Upper lobe of left lung (tissue), 6 donors: ENCODE results near the gene GPATCH8. TPM values are rescaled to one million over a fixed set of nuclear protein-coding genes. Genes with fewer than 3 reads are reported as not detected.

Experiments
- ATAC-seq, 2 donors: fragments of 200-7000 bp; cut with Tn5 transposase; one replicate each; pipeline ENCODE4 v1.9.1; 2022; ENCODE audit warnings: mild to moderate bottlenecking in 2 of 2, moderate library complexity in 2 of 2; ENCODE audit not compliant: low FRiP score in 2 of 2
- DNase-seq, 2 donors: peaks; one replicate each; pipeline ENCODE4 v3.0.0-alpha.2; 2019 to 2020
- H3K27ac ChIP-seq, 4 donors: fragments of 200-600 bp; sonication (generic); one replicate each; pipeline ENCODE4 v1.5.1; 2016 to 2019
- H3K27me3 ChIP-seq, 4 donors: fragments of 200-600 bp; sonication (generic); one replicate each; pipeline ENCODE4 v1.5.1; 2017 to 2019
- H3K36me3 ChIP-seq, 4 donors: fragments of 200-600 bp; sonication (generic); one replicate each; pipeline ENCODE4 v1.5.1; 2016 to 2019
- H3K4me1 ChIP-seq, 4 donors: fragments of 200-600 bp; sonication (generic); one replicate each; pipeline ENCODE4 v1.5.1; 2018 to 2019
- H3K4me3 ChIP-seq, 4 donors: fragments of 200-600 bp; sonication (generic); one replicate each; pipeline ENCODE4 v1.5.1; 2017 to 2019; ENCODE audit warnings: mild to moderate bottlenecking in 2 of 4, moderate library complexity in 1 of 4
- H3K9me3 ChIP-seq, 4 donors: fragments of 200-600 bp; sonication (generic); one replicate each; pipeline ENCODE4 v1.5.1; 2018 to 2019
- EP300 ChIP-seq, 4 donors: sonication (generic); formaldehyde crosslinking; IDR thresholded peaks; one replicate each; pipeline ENCODE4 v1.5.1; 2017; ENCODE audit warnings: antibody characterized with exemption in 4 of 4, control low read depth in 2 of 4
- POLR2A ChIP-seq, 4 donors: fragments of 450-650 bp; IDR thresholded peaks; one replicate each; pipeline ENCODE4 v1.5.1; 2016 to 2017; ENCODE audit warnings: antibody characterized with exemption in 4 of 4, mild to moderate bottlenecking in 2 of 4
- POLR2AphosphoS5 ChIP-seq, 2 donors: sonication (generic); formaldehyde crosslinking; IDR thresholded peaks; one replicate each; pipeline ENCODE4 v1.5.1; 2017; ENCODE audit warnings: antibody characterized with exemption in 2 of 2
- WGBS, 2 donors: methylation state at CpG; one replicate each; pipeline ENCODE4 v1.1.5; 2017 to 2018; 5-methylcytosine and 5-hydroxymethylcytosine counted together
- total RNA-seq, 6 donors: library from RNA; depleted of rRNA in 4 of 6; stranded (reverse); fragments of >200 nt in 4 of 6; gene quantifications; one replicate each; pipeline versions ENCODE4 v1.1.0 to v1.2.1, GENCODE V29; 2016 to 2021
- TF ChIP-seq, protein P1 (sequence below), 6 experiments: fragments of 450-650 bp in 4 of 6; fragments of 200-600 bp in 2 of 6; sonication (generic) in 2 of 6; IDR thresholded peaks; one replicate each; pipeline ENCODE4 v1.5.1; 2016 to 2019; ENCODE audit warnings: antibody characterized with exemption in 6 of 6
- donor health status: DM: no; HTN: no; CAD: no; lungs with moderate emphysema.
- donor health status: DM: no; HTN: yes; CAD: no; lungs with severe emphysema.

The GPATCH8 gene
- total RNA-seq, 6 donors from 2014 or later = 27.2 to 74.5 (median 44.1) TPM

DNA sequence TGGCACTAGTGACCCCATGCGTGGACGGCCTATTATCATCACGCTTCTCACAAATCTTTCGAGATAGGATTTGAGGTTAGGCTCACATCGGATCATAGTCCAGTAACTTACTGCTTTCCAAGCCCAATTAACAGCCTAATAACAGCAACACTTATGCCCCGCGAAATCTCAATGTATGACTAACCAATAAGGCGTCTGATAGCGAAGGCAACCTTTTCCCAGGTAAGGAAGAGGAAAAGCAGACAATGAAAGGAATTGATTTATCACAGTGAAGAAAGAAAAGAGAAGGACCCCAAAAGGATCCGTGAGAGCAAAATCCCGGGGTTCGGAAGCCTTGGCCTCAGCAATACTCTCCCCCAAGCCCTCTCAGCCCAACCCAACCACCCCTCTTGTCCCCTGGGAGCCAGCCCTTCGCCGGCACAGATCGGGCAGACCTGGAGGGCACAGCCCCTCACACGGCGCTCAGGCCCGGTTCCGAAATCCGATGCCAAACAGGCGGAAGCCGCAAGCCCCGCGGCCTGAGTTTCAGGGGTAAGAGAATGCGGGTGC, 534 bp downstream of the GPATCH8 start:
- WGBS, 2 donors = 1 to 2% methylated on average over 14 to 25 of the region's 25 CpGs
- DNase-seq (peak; percentile 21 to 82), ATAC-seq (peak; percentile 41 to 42)
- peak overlapping the region; percentile 55 to 82 (median 70) for H3K4me3 ChIP-seq
- H3K27me3 ChIP-seq = no peaks in the 10 kb centered on the region
- TF ChIP-seq, protein P1, sequence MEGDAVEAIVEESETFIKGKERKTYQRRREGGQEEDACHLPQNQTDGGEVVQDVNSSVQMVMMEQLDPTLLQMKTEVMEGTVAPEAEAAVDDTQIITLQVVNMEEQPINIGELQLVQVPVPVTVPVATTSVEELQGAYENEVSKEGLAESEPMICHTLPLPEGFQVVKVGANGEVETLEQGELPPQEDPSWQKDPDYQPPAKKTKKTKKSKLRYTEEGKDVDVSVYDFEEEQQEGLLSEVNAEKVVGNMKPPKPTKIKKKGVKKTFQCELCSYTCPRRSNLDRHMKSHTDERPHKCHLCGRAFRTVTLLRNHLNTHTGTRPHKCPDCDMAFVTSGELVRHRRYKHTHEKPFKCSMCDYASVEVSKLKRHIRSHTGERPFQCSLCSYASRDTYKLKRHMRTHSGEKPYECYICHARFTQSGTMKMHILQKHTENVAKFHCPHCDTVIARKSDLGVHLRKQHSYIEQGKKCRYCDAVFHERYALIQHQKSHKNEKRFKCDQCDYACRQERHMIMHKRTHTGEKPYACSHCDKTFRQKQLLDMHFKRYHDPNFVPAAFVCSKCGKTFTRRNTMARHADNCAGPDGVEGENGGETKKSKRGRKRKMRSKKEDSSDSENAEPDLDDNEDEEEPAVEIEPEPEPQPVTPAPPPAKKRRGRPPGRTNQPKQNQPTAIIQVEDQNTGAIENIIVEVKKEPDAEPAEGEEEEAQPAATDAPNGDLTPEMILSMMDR (IDR thresholded peaks at IDR 0.05) = no peak
- no peak for TF ChIP-seq POLR2AphosphoS5 (IDR thresholded peaks at IDR 0.05)
- TF ChIP-seq EP300 (IDR thresholded peaks at IDR 0.05) = no peak
- no peak for TF ChIP-seq POLR2A (IDR thresholded peaks at IDR 0.05)
- peaks cover 26 to 48% (median 36%) of the 10 kb centered on the region in 4 donors for H3K4me1 ChIP-seq
- H3K9me3 ChIP-seq = no peaks in the 10 kb centered on the region
- H3K36me3 ChIP-seq = no peaks in the 10 kb centered on the region
- peak overlapping the region; percentile 87 to 90 (median 89) for H3K27ac ChIP-seq

DNA sequence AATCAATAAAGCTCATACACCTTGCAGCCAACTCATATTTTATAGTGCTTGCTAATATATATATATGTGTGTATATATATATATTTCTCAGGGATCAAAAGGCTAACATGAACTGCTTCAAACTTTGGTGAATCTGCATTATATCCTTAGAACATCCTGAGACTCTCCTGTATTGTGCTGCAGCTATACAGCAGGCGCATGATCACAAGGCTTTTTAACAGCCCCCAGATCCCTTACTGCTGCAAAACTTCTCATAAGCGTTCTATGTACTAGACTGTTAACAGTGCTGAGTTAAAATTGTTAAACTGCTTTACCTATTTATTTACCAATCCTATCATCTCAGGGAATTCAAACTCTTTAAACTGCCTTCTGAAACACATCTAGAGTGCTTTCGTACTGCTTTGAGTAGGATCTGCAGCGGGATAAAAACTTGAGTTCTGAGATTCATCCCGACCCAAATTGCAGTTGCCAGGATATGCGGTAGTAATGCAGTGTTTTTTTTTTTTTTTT, 1.3 kb downstream of the GPATCH8 start:
- ATAC-seq = no peak
- Histone ChIP-seq H3K4me1 (peaks cover 26 to 48% (median 36%) of the 10 kb centered on the region in 4 donors), H3K36me3 (no peaks in the 10 kb centered on the region), H3K27me3 (no peaks in the 10 kb centered on the region), H3K4me3 (peak overlapping the region in 3 of 4 donors; percentile 66 to 82 (median 74)), H3K27ac (peak overlapping the region in 1 of 4 donors; percentile 89), H3K9me3 (no peaks in the 10 kb centered on the region)
- 16 to 17% methylated on average over 6 of the region's 6 CpGs for WGBS, 2 donors
- TF ChIP-seq EP300 (IDR thresholded peaks at IDR 0.05) (no peak), POLR2AphosphoS5 (IDR thresholded peaks at IDR 0.05) (no peak), POLR2A (IDR thresholded peaks at IDR 0.05) (no peak)
- TF ChIP-seq, protein P1 (IDR thresholded peaks at IDR 0.05) = no peak
- no peak for DNase-seq

DNA sequence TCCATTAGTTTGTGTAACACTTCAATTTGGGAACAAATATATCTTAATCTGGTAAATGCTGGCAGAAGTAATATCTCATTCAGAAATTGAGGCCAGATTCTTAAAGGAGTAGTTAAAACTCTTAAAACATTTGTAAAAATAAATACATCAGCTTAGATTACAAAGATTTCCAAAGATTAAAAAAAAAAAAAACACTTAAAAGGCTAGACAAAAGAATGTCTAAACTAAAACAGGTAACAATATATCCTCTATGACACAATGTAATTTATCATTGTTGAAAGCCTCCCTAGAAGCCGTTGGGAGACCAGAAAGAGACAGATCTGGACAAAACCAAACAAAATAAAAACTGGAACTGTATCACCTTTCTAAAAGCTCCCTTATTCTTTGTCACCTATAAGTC, 3.5 kb downstream of the GPATCH8 start:
- TF ChIP-seq, protein P1 (IDR thresholded peaks at IDR 0.05) = no peak
- TF ChIP-seq POLR2A (IDR thresholded peaks at IDR 0.05) (no peak), EP300 (IDR thresholded peaks at IDR 0.05) (no peak), POLR2AphosphoS5 (IDR thresholded peaks at IDR 0.05) (no peak)
- Histone ChIP-seq H3K27me3 (no peaks in the 10 kb centered on the region), H3K4me1 (peaks cover 26 to 48% (median 37%) of the 10 kb centered on the region in 4 donors), H3K9me3 (no peaks in the 10 kb centered on the region), H3K36me3 (no peaks in the 10 kb centered on the region), H3K27ac (no peak overlapping the region), H3K4me3 (no peak overlapping the region)
- DNase-seq (no peak), ATAC-seq (no peak)
- 30 to 35% methylated on average over 1 of the region's 1 CpG for WGBS, 2 donors

DNA sequence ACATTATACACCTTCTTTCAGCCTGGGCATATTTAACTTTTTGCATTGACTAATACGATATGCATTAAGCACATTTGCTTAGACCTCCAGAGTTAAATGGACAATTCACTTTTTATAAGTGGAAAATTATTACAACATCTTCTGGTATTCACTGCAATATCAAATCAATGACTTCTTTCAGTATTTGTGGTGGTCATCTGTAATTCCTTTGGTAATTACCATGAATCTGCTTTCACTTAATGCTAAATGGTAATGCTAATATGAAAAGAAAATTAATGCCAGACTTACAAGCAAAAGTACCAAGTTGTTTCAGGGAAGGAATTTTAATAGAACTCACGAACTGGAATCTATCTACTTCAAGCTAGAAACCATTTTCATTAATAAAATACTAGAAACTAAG, 6.4 kb downstream of the GPATCH8 start:
- Histone ChIP-seq H3K4me3 (no peak overlapping the region), H3K27me3 (no peaks in the 10 kb centered on the region), H3K36me3 (no peaks in the 10 kb centered on the region), H3K9me3 (no peaks in the 10 kb centered on the region), H3K27ac (no peak overlapping the region), H3K4me1 (peaks cover 23 to 34% (median 28%) of the 10 kb centered on the region in 4 donors)
- ATAC-seq (no peak), DNase-seq (no peak)
- 94% methylated on average over 2 of the region's 2 CpGs for WGBS, 2 donors
- TF ChIP-seq POLR2AphosphoS5 (IDR thresholded peaks at IDR 0.05) (no peak), POLR2A (IDR thresholded peaks at IDR 0.05) (no peak)

- TF ChIP-seq POLR2AphosphoS5 (IDR thresholded peaks at IDR 0.05) (no peak), POLR2A (IDR thresholded peaks at IDR 0.05) (no peak), EP300 (IDR thresholded peaks at IDR 0.05) (no peak)
- TF ChIP-seq, protein P1 (IDR thresholded peaks at IDR 0.05) = no peak
- H3K4me1 ChIP-seq = peaks cover 0 to 4% (median under 1%) of the 10 kb centered on the region in 4 donors
- WGBS, 2 donors = 92 to 97% methylated on average over 5 of the region's 5 CpGs
- no peak overlapping the region for H3K4me3 ChIP-seq
- ATAC-seq (no peak), DNase-seq (no peak)
- H3K9me3 ChIP-seq = no peaks in the 10 kb centered on the region
- no peaks in the 10 kb centered on the region for H3K27me3 ChIP-seq
- no peak overlapping the region for H3K27ac ChIP-seq
- peaks cover 0 to 4% (median 0%) of the 10 kb centered on the region in 4 donors for H3K36me3 ChIP-seq
Observed at GRCh38 chr17:44493339-44493738, 9.9 kb downstream of the GPATCH8 start.
